IPS-NIHi7 (cell line): ENCODE results near the gene STX12.
"Not testable (repeated sequence)": the region's sequence is repeated elsewhere in the genome, so short reads cannot be mapped to it uniquely, and the experiment has no call there.

ENCODE experiments used
- DNase-seq: peaks from one replicate; pipeline ENCODE4 v3.0.0; 2012; ENCODE audit warnings: mixed read lengths; ENCODE audit errors: extremely low spot score

Gene STX12

DNA sequence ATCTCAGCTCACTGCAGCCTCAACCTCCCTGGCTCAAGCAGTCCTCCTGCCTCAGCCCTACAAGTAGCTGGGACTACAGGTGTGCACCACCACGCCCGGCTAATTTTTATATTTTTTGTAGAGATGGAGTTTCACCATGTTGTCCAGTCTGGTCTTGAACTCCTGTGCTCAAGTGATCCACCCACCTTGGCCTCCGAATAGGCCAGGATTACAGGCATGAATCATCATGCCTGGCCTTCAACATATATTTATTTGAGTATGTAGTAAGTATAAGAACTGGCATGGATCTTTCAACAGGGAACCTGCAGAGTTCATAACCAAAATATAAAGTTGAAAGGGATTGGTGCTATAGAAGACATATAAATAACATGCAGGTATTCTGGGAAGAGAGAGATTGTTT is 2.3 kb downstream of the STX12 start:
- DNase-seq = not testable (repeated sequence)

DNA sequence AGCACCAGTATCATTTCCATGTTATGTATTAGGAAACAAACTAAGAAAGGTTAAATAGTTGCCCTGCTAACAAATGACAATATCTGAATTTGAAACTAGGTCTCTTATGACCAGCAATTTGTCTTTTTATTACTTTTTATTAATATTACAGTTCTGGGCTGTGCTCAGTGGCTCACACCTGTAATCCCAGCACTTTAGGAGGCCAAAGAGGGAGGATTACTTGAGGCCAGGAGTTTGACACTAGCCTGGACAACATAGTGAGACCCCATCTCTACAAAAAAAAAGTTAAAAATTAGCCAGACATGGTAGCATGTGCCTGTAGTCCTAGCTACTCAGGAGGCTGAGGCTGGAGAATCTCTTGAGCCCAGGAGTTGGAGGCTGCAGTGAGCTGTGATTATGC is 3.3 kb downstream of the STX12 start:
- not testable (repeated sequence) for DNase-seq

DNA sequence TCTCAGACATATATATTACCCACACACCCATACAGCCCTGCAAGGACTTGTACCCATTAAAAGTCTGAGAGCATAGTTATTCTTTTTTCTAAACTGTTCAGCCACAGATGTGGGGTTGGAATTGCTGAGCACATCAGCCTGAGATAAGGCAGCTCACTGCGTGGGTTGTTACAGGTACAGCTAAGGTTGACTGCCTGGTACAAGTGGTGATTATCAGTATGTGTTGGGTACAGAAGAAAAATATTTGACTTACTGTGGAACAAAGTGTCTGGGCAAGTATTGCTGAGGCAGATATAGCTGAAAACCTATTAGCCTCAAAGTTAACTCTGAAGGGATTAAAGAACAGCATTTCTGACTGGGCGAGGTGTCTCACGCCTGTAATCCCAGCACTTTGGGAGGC is 5.0 kb downstream of the STX12 start:
- no peak for DNase-seq

DNA sequence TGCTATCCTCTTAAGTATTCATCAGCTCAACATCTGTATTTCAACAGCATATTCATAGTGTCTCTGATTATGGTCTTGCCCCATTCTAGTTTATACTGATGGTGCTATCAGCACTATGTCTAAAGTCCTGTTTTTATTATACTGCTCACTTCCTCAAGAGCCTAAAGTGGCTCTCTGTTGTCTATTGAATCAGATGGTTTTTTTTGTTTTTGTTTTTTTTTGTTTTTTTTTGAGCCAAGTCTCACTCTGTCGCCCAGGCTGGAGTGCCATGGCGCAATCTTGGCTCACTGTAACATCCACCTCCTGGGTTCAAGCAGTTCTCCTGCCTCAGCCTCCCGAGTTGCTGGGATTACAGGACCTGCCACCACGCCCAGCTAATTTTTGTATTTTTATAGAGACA is 6.1 kb downstream of the STX12 start:
- DNase-seq = no peak

DNA sequence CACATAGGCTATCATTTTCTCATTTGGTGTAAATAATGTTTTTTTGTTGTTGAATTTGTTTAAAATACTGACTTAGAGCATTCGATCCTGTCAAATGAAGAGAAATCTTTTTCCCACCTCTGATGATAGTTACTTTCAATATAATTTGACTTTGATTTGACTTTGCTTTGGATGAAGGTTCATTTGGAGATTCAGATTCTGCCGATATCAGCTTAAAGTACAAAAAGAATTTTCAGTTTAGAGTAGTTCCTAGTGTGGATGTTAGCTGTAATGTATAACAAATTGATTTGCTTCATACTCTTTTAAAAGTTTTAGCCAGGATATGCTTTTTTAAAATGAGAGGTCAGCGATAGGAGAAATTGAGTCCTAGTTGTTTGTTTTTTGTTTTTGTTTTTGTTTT is 9.9 kb downstream of the STX12 start:
- DNase-seq = no peak

DNA sequence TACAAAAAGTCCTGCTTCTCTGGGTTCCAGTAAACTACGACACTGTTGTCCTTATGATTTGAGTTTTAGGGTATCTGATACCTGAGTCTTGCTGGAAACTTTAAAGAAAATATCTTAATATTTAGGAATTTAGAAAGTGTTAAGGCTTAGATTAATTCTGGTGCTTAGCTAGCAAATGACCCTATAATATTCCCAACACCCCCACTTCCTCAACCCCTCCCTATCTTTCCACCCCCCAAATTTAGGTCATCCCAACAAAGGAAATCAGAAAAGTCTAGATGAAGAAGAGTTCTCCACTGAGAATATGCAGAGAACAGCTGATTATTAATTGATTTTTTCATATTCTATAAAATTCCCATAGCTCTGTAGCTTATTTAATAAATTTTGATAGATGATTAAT is 11.7 kb downstream of the STX12 start:
- DNase-seq = no peak

DNA sequence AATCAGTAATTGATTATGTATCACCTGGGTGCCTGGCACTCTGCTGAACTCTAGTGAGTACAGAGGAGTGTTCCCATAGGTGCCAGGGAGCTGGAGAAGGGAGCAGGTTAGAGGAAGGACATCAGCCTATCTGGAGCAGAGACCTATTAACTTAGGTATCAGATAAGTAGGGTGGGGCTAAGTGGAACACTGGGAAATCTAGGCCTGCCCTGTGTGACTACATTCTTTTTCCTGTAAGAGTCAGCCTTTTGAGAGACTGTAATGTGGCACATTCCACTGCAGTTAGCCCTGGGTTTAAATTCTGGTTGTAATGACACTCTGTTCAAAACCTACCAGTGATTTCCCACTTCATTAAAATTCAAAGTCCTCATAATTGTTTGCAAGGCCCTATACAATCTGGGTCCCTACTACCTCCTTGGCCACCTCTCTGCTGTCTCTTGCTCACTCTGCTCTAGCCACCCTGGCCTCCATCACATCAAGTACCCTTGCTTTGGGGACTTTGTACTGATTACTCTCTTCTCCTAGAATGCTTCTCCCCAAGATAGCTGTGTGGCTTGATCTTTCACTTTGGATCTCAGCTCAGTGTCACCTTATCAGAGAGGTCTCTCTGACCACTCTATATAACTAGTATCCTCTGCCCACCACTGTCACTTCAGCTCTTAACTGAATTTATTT is 12.9 kb downstream of the STX12 start:
- DNase-seq = peak; percentile 22

DNA sequence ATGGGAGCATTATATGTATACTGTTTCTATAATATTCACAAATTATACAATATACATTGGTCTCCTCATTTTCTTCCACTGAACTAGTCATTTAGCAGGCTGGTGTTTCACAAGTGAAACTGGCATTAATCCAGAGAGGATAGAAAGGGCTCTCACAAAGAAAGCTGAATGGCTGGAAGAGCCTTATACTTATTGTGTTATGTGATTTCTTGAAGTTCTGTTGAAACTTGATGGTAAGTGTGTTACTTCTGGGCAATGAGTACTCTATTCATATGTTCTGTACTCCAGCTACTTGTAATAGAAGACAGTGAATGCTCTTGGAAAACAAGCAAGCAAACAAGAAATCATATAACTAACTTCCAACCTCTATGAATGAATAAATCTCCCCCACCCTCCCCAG is 14.9 kb downstream of the STX12 start:
- no peak for DNase-seq

DNA sequence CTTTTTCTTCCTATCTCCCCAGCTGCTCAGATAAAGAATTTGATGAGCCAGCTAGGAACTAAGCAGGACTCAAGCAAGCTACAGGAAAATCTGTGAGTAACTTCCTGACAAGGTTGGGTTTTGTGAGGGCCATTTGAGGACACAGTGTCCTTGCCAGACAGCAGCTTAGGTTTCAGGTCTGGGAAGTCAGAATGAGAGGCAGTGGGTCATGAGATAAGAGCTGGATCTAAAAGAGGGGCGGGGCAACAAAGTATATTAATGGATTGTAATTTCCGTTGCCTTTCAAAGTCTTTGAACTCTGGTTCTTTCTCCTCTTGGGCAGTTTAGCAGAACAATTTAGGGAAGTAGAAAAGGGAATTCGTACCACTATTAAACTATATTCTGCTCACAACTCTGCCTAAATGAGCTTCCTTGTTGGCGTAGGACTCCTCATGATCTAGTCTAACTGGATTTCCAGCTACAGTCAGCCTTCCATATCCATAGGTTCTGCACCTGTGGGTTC is 16.6 kb downstream of the STX12 start:
- DNase-seq = no peak

DNA sequence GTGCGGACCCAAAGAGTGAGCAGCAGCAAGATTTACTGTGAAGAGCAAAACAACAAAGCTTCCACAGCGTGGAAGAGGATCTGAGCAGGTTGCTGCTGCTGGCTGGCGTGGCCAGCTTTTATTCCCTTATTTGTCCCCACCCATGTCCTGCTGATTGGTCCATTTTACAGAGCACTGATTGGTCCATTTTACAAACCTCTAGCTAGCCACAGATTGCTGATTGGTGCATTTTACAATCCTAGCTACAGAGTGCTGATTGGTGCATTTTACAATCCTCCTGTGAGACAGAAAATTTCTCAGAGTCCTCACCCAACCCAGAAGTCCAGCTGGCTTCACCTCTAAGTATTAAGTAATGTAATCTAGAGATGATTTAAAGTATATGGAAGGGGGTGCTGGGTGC is 17.3 kb downstream of the STX12 start:
- not testable (repeated sequence) for DNase-seq

DNA sequence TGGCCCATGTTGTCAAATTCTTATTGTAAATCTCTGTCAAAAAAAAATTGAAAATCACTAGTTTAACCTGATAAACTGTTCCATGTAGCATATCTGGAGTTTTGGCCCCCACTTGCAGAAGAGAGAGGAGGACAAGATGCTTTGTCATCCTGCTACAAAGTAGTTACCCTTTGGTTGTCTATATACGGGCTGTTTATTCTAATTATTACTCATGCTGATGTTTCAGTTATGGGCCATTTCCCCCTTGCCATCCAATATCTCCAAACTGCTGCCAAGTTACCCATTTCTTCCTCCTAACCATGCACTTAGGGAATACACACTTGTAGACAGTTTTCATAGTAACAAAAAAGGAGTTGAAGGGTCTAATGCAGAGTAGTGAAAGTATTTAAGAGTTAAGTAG is 22.6 kb downstream of the STX12 start:
- DNase-seq = no peak

DNA sequence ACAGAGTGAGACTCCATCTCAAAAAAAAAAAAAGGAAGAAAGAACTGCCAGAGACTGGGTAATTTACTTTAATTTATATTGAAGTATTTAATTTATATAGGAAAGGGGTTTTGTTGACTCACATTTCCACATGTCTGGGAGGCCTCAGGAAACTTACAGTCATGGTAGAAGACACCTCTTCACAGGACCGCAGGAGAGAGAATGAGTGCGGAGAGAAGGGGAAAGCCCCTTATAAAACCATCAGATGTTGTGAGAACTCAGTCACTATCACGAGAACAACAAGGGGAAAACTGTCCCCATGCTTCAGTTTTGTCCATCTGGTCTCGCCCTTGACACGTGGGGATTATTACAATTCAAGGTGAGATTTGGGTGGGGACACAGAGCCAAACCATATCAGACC is 31.8 kb downstream of the STX12 start:
- DNase-seq = no peak

DNA sequence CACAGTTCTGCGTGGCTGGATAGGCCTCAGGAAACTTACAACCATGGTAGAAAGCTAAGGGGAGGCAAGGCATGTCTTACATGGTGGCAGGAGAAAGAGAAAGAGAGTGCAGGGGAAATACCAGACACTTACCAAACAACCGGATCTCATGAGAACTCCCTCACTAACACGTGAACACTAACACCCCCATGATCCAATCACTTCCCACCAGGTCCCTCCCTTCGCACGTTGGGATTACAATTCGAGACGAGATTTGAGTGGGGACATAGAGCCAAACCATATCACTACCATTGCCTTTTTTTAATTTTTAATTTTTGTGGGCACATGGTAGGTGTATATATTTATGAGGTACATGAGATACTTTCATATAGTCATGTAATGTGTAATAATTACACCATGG is 33.7 kb downstream of the STX12 start:
- no peak for DNase-seq

DNA sequence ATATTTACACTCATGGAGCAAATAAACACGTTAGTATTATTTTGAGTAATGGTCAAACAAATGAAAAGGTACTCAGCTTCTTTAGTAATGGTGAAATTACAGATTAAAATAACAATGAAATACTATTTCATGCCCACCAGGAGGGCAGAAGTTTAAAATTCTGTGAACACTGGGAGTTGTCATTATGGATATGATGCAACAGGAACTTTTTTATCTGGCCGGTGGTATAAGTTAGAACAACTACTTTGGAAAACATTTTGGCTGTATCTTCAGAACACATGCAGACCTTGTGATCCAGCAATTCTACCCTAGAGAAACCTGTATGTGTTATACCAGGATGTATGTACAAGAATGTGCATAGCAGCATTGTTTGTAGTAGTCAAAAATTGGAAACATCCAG is 34.4 kb downstream of the STX12 start:
- DNase-seq = no peak

DNA sequence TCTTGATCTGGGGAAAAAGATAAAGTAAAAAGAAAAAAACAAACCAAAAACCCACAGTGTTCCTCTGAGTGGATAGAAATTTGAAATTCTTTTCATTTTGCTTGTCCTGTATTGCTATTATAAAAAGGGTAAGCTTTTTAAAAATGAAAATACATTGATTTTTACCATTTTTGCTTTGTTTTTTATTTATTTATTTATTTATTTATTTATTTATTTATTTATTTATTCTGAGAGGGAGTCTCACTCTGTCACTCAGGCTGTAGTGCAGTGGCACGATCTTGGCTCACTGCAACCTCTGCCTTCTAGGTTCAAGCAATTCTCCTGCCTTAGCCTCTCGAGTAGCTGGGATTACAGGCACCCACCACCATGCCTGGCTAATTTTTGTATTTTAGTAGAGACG is 35.1 kb downstream of the STX12 start:
- not testable (repeated sequence) for DNase-seq

DNA sequence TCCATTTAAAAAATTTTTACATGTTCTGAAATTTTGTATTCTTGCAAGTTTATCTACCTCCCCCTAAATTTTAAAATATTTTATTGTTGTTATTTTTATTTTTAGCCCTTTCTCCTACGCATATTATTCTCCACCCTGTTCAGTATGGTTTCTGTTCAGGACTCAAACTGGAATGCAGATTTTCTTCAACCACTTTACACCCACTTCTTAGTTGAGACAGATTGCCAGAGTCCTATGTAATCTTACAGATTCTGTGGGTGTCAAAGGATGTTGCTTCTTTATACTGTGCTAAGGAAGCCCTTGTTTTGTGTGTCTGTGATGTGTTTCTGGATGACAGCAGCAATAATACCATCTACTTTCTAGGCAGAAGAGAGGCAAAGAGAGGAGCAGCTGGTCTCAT is 36.9 kb downstream of the STX12 start:
- DNase-seq = no peak

DNA sequence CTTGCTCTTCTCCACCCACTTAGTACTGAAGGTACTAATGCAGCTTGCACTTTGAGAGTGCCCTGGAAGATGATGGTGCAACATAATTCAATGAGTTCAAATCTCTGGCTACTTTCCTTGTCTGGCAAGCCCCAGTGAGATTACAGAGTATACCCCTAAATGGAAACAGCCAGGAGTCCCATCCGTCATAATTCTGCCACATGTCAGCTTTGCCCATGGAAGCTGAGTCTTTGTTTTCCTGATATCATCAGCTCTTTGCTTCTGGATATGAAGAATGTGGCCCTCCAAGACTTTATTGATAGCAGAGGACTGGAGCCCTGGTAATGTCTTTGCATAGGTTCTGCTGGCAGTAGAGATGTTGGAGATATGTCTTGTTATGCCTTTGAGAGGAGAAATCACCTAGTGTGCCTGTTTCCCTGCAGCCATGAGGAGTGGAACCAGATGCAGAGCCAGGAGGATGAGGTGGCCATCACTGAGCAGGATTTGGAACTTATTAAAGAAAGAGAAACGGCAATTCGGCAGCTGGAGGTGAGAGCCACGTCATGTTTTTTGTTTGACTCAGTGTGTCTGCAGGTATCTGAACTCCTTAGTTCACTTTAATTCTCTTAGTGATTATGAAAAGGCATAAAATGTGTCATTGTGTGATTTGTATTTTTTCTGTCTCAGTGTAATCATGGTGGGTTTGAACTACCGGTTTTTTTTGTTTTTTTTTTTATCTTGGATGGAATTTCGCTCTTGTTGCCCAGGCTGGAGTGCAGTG is 38.9 kb downstream of the STX12 start:
- no peak for DNase-seq

DNA sequence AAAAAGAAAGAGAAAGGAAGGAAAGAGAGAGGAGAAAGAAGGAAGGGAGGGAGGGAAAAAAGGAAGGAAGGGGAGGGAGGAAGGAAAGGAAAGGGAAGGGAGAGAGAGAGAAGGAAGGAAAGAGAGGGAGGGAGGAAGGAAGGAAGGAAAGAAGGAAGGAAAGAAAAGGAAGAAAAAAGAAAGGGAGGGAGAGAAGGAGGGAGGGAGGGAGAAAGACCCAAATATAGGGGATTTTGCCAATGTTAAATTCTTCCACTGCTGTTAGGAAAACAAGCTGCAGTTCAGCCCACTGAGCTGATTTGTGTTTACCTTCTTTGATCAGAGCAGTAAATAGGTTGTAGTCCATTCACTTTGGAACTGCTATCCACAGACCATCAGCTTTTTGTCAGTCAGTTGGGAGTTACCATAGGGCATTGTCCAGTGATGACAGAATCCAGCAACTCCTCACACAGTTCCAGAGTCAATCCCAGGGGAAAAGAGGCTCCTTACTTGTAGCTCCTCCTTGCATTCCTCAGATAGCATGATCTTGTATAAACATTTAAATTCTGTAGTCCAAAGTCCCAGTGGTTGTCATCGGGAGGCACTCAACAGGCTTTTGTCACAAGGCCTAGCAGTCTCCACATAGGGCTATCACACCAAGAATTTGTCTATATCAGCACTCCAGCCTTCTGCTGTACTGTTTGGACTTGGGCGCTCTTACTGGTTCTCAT is 44.1 kb downstream of the STX12 start:
- peak; percentile 17 for DNase-seq

DNA sequence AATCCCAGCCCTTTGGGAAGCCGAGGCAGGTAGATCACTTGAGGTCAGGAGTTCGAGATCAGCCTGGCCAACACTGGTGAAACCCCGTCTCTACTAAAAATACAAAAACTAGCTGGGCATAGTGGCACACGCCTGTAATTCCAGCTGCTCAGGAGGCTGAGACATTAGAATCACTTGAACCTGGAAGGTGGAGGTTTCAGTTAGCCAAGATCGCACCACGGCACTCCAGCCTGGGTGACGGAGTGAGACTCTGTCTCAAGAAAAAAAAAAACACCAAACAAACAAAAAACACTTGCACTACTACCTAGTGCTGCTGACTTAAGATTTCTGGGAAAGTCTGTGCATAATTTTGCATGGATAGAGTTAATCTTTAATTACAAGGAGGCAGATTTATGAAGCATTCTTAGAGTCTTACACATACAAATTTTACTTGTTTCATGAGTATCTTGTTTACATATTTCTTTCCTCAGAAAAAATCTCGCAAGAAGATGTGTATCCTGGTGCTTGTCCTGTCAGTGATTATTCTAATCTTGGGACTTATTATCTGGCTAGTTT is 48.8 kb downstream of the STX12 start:
- DNase-seq = no peak

DNA sequence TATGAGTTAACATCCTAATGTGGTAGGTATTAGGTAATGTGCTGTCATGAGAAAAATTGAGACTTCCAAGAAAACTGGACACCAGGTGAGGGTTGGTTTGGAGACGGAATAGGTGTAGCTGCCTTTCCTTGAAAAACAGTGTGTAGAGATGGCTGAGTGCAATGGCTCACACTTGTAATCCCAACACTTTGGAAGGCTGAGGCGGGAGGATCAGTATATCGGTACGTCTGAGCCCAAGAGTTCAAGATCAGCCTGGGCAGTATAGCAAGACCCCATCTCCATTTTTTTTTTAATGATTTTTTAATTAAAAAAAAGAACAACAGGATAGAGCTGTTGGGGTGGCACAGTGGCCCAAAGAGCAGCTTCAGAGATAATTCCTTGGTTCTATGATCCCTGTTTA is 50.8 kb downstream of the STX12 start:
- no peak for DNase-seq

DNA sequence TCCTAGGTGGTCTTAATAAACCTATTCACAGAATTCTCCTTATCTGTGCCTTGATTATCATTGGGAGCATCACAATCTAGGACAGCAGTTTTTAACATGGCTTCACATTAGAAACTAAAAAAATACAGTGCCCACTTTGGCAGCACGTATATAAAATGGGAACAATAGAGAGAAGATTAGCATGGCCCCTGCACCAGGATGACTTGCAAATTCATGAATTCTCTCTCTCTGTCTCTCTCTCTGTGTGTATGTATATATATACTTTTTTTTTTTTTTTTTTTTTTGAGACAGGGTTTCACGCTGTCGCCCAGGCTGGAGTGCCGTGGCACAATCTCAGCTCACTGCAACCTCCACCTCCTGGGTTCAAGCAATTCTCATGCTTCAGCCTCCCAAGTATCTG is 51.4 kb downstream of the STX12 start:
- no peak for DNase-seq

DNA sequence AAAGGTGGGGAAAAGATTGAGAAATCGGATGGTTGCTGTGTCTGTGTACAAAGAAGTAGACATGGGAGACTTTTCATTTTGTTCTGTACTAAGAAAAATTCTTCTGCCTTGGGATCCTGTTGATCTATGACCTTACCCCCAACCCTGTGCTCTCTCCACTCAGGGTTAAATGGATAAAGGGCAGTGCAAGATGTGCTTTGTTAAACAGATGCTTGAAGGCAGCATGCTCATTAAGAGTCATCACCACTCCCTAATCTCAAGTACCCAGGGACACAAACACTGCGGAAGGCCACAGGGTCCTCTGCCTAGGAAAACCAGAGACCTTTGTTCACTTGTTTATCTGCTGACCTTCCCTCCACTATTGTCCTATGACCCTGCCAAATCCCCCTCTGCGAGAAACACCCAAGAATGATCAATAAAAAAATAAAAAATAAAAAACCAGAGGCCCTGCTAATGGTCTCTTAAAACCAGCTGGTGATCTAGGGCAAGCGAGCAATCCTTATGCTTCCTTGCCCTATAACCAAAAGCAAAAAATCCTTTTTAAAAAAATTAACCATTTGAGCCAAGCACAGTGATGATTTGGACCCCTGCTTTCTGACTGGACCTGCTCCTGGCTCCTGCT is 56.4 kb downstream of the STX12 start:
- not testable (repeated sequence) for DNase-seq
